Measurements from ENCODE around the gene SGPL1.

The SGPL1 gene

GRCh38 chr10:70914316-70914864 lies 98.6 kb downstream of the SGPL1 start:
- no peak overlapping the region for H3K4me2 ChIP-seq
- H4K20me1 ChIP-seq (ENCODE audit: insufficient read depth): no peaks in the 10 kb centered on the region
- no peaks in the 10 kb centered on the region for H3K36me3 ChIP-seq (ENCODE audit: insufficient read depth)
- H2AFZ ChIP-seq (ENCODE audit: low read depth): no peak overlapping the region
- TF ChIP-seq, protein P1, sequence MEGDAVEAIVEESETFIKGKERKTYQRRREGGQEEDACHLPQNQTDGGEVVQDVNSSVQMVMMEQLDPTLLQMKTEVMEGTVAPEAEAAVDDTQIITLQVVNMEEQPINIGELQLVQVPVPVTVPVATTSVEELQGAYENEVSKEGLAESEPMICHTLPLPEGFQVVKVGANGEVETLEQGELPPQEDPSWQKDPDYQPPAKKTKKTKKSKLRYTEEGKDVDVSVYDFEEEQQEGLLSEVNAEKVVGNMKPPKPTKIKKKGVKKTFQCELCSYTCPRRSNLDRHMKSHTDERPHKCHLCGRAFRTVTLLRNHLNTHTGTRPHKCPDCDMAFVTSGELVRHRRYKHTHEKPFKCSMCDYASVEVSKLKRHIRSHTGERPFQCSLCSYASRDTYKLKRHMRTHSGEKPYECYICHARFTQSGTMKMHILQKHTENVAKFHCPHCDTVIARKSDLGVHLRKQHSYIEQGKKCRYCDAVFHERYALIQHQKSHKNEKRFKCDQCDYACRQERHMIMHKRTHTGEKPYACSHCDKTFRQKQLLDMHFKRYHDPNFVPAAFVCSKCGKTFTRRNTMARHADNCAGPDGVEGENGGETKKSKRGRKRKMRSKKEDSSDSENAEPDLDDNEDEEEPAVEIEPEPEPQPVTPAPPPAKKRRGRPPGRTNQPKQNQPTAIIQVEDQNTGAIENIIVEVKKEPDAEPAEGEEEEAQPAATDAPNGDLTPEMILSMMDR (conservative IDR thresholded peaks at IDR 0.05; ENCODE audit: low read depth, low read length): no peak
- no peak overlapping the region for H3K27ac ChIP-seq
- H3K4me3 ChIP-seq (IDR thresholded peaks at IDR 0.05; ENCODE audit: insufficient read depth, low read depth, low read length): no peak overlapping the region
- H3K79me2 ChIP-seq (ENCODE audit: insufficient read depth, low read depth): no peaks in the 10 kb centered on the region
- peaks cover 59% of the 10 kb centered on the region for H3K27me3 ChIP-seq (ENCODE audit: insufficient read depth, low read depth)
- H3K4me1 ChIP-seq (ENCODE audit: low read depth, poor library complexity, severe bottlenecking): no peaks in the 10 kb centered on the region
- H3K9ac ChIP-seq: no peak overlapping the region

DNA sequence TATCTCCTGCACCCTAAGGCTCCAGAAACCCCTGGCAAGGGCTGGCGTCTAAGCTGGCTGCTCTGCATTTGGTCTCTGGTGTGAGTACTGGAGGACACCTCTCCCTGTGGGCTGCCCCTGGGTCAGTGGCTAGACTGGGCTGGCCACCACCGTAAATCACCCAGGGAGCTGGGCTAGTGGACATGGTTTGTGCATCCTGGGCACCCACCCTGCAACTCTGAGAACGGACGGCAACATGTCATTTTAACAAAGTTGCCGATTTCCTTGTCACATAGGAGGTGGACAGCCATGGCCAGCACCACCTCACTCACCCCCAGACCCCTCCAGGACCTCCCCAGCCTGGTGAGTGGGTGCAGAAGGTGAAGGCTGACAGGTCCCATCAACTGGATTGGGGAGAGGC lies 99.5 kb downstream of the SGPL1 start:
- H3K36me3 ChIP-seq (ENCODE audit: insufficient read depth): no peaks in the 10 kb centered on the region
- no peaks in the 10 kb centered on the region for H3K4me1 ChIP-seq (ENCODE audit: low read depth, poor library complexity, severe bottlenecking)
- no peak overlapping the region for H3K9ac ChIP-seq
- TF ChIP-seq, protein P1 (conservative IDR thresholded peaks at IDR 0.05; ENCODE audit: low read depth, low read length): no peak
- H3K27ac ChIP-seq: no peak overlapping the region
- no peak overlapping the region for H3K4me2 ChIP-seq
- no peaks in the 10 kb centered on the region for H3K79me2 ChIP-seq (ENCODE audit: insufficient read depth, low read depth)
- H3K4me3 ChIP-seq (IDR thresholded peaks at IDR 0.05; ENCODE audit: insufficient read depth, low read depth, low read length): no peak overlapping the region
- peaks cover 66% of the 10 kb centered on the region for H3K27me3 ChIP-seq (ENCODE audit: insufficient read depth, low read depth)
- H4K20me1 ChIP-seq (ENCODE audit: insufficient read depth): no peaks in the 10 kb centered on the region
- no peak overlapping the region for H2AFZ ChIP-seq (ENCODE audit: low read depth)

- H3K4me1 ChIP-seq (ENCODE audit: low read depth, poor library complexity, severe bottlenecking): no peaks in the 10 kb centered on the region
- no peak overlapping the region for H3K9ac ChIP-seq
- no peak overlapping the region for H3K4me3 ChIP-seq (IDR thresholded peaks at IDR 0.05; ENCODE audit: insufficient read depth, low read depth, low read length)
- H3K27ac ChIP-seq: no peak overlapping the region
- H3K36me3 ChIP-seq (ENCODE audit: insufficient read depth): no peaks in the 10 kb centered on the region
- TF ChIP-seq, protein P1 (conservative IDR thresholded peaks at IDR 0.05; ENCODE audit: low read depth, low read length): no peak
- H3K4me2 ChIP-seq: no peak overlapping the region
- H3K27me3 ChIP-seq (ENCODE audit: insufficient read depth, low read depth): peaks cover 68% of the 10 kb centered on the region
- no peak overlapping the region for H2AFZ ChIP-seq (ENCODE audit: low read depth)
- no peaks in the 10 kb centered on the region for H4K20me1 ChIP-seq (ENCODE audit: insufficient read depth)
- no peaks in the 10 kb centered on the region for H3K79me2 ChIP-seq (ENCODE audit: insufficient read depth, low read depth)
These were observed 100.1 kb downstream of the SGPL1 start for GRCh38 chr10:70915806-70916205.

GRCh38 chr10:70916241-70916640 lies 100.5 kb downstream of the SGPL1 start:
- Histone ChIP-seq H3K9ac (no peak overlapping the region), H2AFZ (ENCODE audit: low read depth) (no peak overlapping the region), H3K36me3 (ENCODE audit: insufficient read depth) (no peaks in the 10 kb centered on the region), H3K27me3 (ENCODE audit: insufficient read depth, low read depth) (peaks cover 72% of the 10 kb centered on the region), H4K20me1 (ENCODE audit: insufficient read depth) (no peaks in the 10 kb centered on the region), H3K4me1 (ENCODE audit: low read depth, poor library complexity, severe bottlenecking) (no peaks in the 10 kb centered on the region), H3K4me3 (IDR thresholded peaks at IDR 0.05; ENCODE audit: insufficient read depth, low read depth, low read length) (no peak overlapping the region), H3K4me2 (no peak overlapping the region), H3K79me2 (ENCODE audit: insufficient read depth, low read depth) (no peaks in the 10 kb centered on the region), H3K27ac (no peak overlapping the region)
- TF ChIP-seq, protein P1 (conservative IDR thresholded peaks at IDR 0.05; ENCODE audit: low read depth, low read length): no peak
